GM19463 (cell line): ENCODE data around the gene ADAM22.

Experiments used
- ATAC-seq: cut with Tn5 transposase; IDR thresholded peaks from one replicate; pipeline ENCODE4 v1.9.1; 2021; ENCODE audit warnings: mild to moderate bottlenecking, moderate library complexity; ENCODE audit not compliant: unreplicated experiment

The ADAM22 gene

GRCh38 chr7:88104732-88105131 is 170.7 kb downstream of the ADAM22 start:
- ATAC-seq = no peak

DNA sequence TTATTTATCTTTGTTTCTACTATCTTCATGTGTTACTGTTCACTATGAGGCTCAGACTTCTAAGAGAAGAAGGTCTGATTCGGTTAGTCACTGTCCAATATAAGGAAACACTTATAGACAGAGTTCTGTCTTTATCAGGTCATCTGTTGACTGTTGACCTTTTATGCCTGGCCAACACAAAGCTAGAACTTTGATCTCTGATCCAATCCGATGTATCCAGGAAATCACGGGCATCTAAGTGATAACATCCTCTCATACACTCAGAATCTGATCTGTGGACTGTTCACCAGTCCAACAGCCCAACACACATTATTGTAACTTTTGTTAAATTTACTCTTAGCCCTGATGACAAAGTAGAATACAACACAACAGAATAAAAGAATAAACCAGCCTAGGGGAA is 171.2 kb downstream of the ADAM22 start:
- ATAC-seq = no peak

DNA sequence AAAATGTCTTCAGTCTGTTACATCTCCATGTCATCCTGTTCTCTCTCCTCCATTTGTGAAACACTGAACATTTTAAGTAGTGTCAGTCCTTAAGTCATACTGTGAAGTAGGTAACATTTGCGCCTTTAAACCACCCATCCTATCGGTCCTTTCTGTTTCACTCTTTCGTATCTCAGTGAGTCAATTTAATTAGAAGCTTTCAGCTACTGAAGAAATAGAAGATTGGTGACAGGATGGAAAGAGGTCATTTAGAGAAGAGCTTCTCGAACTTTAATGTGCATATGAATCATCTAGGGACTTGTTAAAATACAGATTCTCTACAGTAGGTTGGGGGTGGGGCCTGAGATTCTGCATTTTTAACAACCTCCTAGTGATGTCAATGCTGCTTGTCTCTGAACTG is 172.4 kb downstream of the ADAM22 start:
- ATAC-seq = no peak

- ATAC-seq = no peak
These were observed 175.6 kb downstream of the ADAM22 start for GRCh38 chr7:88109612-88110011.

- ATAC-seq = no peak
These were observed 177.2 kb downstream of the ADAM22 start for GRCh38 chr7:88111140-88111743.

DNA sequence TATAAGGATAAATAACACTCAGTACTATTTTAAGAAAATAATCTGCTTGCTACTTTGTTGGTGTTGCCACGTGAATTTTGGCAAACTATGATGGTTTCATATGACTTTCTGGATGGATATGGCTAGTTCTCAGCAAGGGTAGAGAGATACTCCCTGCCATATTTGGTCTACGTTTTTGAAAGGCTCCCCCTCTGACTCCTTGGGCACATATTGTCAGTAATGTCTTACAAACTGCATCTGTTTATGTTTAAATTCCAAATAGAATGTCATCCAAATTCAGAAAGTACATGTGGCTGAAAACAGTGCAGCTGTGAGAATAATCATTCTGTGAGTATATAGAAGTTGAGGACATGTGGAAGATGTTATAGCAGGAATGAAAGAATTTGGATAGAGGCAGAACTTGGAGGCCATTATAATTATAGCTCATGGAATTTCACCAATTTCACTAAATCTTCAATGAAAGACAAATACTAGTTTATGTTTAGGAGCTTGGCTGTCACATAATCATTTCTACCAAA is 178.0 kb downstream of the ADAM22 start:
- ATAC-seq = no peak

DNA sequence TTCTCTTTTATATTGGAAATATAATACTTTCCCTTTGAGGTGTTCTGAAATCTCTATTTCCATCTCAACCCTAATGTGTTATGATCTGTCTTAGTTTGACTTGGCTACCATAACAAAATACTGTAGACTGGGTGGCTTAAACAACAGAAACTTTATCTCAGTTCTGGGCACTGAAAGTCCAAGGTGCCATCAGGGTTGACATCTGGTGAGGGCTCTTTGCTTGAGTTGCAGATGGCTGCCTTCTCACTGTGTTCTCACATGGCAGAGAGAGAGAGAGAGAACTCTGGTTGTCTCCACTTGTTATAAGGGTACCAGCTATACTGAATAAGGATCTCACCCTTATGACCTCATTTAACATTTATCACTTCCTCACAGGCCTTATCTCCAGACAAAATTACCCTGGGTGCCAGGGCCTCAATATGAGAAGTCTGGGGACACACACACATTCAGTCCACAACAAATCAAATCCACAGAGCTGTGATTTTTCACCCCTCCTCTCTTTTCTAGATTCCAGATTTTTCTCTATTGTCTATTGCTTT is 181.3 kb downstream of the ADAM22 start:
- no peak for ATAC-seq

DNA sequence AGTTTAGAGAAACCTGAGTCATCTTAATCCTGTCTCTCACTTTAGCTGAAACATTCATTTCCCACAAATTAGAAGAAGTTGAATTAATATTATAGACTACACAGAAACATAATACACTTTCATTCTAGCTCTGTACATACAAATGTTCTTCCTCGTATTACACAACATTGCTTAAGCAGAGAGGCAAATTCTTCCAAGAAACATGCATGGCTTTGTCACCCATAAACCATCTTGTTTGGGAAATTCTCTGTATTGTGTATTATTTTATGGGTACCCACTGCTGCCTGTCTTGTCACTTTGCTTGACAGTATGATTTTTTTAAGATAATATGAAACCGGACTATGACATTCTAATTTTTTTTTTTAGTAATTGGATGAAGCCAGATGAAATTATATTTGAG is 181.8 kb downstream of the ADAM22 start:
- no peak for ATAC-seq

GRCh38 chr7:88116235-88116795 is 182.3 kb downstream of the ADAM22 start:
- no peak for ATAC-seq

- ATAC-seq = no peak
These were observed 183.3 kb downstream of the ADAM22 start for GRCh38 chr7:88117325-88117724.

DNA sequence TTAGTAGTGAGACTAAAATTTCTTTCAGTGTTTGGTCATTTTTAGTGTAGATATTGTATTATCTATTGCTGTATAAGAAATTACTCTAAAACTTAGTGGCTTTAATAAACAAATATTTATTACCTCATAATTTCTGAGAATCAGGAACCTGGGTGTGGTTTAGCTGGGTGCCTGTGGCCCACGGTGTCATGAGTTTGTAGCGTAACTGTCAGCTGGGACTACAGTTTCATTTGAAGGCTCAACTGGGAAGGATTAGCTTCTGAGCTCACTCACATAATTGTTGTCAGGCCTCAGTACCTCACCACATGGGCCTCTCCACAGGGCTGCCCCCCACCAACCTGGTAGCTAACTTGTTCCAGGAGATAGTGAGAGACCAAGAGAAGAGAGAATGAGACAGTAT is 187.3 kb downstream of the ADAM22 start:
- no peak for ATAC-seq

GRCh38 chr7:88127637-88128290 is 193.7 kb downstream of the ADAM22 start:
- ATAC-seq = no peak

- ATAC-seq = peak; percentile 87
These were observed 198.7 kb downstream of the ADAM22 start for GRCh38 chr7:88132725-88133124.

- no peak for ATAC-seq
These were observed 206.9 kb downstream of the ADAM22 start for GRCh38 chr7:88140947-88141346.

DNA sequence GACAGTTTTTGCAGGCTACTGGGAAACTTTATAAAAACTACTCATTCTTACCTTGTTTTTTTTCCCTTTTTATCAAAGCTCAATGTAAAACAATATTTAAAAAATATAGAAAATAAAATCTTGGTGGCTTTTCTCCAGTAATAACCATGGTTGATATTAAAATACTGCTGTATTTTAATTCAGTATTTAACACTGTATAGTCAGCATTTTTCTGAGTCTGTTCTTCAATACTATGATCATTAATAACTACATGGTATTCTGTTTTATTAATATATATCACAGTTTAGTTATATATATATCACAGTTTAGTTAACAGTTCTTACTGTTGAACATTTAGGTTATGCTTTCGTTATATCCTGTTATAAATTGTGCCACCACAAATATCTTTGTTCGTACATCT is 207.4 kb downstream of the ADAM22 start:
- no peak for ATAC-seq

DNA sequence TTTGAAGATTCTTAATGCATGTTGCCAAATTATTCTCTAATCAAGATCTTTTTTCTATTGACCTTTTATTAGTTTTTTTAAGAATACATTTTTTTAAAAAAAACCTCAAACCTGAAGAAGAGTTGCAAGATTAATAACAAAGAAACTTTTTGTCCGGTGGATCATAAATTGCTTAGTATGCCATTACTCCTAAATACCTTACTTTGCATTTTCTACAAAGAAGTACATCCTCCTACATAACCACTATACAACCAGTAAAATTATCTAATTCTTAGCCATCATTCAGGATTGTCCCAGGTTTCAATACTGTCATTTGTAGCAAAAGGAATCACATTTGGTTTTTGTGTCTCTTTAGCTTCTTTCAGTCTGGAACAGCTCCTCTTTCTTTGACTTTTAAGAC is 207.9 kb downstream of the ADAM22 start:
- no peak for ATAC-seq

DNA sequence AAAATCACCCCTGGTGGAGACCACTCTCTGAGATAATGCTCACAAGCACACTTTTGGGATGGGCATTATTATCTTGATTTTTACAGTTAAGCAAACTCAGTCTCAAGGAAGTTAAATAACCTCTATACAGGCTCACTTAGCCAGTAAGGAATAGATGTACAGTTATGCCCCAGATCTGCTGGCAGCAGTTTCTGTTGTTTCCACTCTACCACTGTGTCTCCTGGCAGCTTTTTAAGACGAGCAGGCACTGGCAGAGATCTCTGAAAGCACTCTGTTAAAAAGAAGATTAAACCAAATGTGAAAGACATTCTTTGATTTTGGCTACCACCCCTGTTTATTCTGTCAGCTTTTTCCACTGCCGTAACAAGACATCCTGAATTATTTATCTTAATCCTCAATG is 212.6 kb downstream of the ADAM22 start:
- ATAC-seq = no peak

DNA sequence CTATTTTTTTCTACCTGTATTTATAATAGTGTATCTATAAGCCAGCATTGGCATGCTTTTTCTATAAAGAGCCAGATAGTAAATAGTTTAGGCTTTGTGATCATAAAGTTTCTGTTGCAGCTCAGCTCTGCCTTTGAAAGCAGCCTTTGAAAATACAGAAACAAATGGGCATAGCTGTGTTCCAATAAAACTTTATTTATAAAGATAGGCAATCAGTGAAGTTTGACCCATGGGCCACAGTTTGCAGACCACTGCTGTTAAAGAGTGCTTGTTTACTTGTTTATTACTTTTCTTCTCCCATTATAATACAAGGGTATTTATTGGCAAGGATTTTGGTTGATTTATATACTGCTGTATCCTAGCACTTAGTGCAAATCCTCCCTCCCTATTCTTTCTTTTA is 213.3 kb downstream of the ADAM22 start:
- no peak for ATAC-seq

DNA sequence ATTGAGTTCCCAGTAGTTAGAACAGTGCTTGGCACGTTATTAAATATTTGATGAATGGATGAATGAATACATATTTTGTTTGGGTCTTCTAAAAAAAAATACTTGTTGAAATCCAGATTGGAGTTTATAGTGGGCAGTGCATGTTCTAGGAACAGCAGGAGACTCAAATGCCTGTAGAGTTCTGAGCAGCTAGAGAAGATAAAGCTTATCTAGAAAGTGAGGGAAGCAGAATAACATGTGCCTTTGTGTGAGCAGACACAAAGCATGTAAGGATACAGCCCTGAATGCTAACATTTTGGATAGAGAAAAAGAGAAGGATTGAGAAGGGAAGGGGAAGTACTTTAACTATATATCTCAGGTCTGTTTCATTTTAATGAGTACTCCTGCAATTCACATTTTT is 213.9 kb downstream of the ADAM22 start:
- no peak for ATAC-seq

GRCh38 chr7:88150033-88150432 is 216.0 kb downstream of the ADAM22 start:
- ATAC-seq = no peak

DNA sequence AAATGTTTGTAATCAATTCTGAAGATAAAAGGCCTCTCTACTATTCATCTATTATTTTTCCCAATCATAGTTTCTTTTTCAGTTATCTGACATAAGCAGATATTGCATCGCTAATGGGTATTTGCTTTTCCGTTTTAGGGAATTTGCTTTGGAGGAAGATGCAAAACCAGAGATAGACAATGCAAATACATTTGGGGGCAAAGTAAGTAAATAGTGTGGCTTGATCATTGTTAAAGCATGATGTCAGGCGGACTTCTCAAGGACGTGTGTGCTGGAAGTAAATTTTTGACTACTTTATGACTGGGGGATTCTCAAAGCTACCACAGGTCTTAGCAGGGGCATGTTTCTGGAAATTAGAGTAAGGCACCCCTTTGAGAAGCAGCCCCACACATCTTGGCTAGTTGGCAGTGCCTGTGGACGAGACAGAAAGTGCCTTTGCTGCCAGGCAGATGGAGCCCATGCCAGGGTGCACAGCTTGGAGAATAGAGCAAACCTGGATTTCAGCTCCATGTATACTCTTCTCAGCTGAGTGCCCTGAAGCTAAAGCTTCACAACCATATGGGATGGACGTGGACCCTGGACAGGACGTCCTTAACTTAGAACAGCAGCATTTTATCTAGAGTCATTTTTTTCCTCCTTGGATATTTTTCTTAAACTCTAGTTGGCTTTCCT is 217.2 kb downstream of the ADAM22 start:
- no peak for ATAC-seq

DNA sequence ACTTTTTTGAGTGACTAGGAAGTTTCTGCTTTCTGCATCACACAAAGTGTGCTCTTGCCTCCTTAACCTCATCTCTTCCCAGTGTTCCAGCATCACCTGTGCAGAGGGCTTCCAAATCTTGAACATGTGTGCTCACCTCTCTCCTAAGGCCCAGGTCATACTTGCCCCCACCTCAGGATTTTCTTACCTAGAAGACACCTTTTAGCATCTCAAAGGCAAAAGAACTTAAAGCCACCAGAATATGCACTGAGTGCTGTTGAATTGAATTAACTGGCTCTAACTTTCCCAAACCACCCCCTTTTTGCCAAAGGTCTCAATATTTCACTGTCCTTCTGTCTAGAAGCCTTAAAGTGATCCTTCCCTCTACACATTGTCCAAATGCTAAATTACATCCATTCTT is 219.3 kb downstream of the ADAM22 start:
- no peak for ATAC-seq
